Epithelial cell of prostate (primary cell): Measurements from ENCODE around the gene PTGR2.
"Not testable (repeated sequence)": the region's sequence is repeated elsewhere in the genome, so short reads cannot be mapped to it uniquely, and the experiment has no call there.

Experiments used
- DNase-seq: peaks from one replicate; pipeline ENCODE4 v3.0.0-alpha.2; 2011; ENCODE audit warnings: low read depth, low spot score
- H3K27ac ChIP-seq: fragments of 450-650 bp; 2 replicates; pipeline ENCODE4 v1.5.1; 2017; ENCODE audit warnings: mild to moderate bottlenecking

Gene PTGR2

GRCh38 chr14:73879027-73879426 is 27.4 kb downstream of the PTGR2 start:
- DNase-seq: no peak
- no peak overlapping the region for H3K27ac ChIP-seq

GRCh38 chr14:73884438-73885190 is 33.0 kb downstream of the PTGR2 start:
- DNase-seq: no peak

GRCh38 chr14:73886449-73887317 is 35.1 kb downstream of the PTGR2 start, which contains the start of gene ZNF410:
ZNF410 (plus strand) TSS chr14:73886859; CDS start chr14:73892176, 5,317 bp downstream.
- H3K27ac ChIP-seq: peak within 1 kb of the TSS; percentile 91
- DNase-seq: peak; percentile 84

More at GRCh38 chr14:73884438-73885190, 33.0 kb downstream of the PTGR2 start:
- H3K27ac ChIP-seq: no peak overlapping the region

GRCh38 chr14:73887318-73887616 is 35.6 kb downstream of the PTGR2 start:
- no peak for DNase-seq
- H3K27ac ChIP-seq: peak overlapping the region; percentile 91

GRCh38 chr14:73887694-73888459 is 36.2 kb downstream of the PTGR2 start:
- peak overlapping the region; percentile 91 for H3K27ac ChIP-seq
- no peak for DNase-seq

- no peak for DNase-seq
- peak overlapping the region; percentile 91 for H3K27ac ChIP-seq
These were observed 36.8 kb downstream of the PTGR2 start for GRCh38 chr14:73888460-73888725.

- no peak for DNase-seq
- H3K27ac ChIP-seq: peak overlapping the region; percentile 91
These were observed 37.3 kb downstream of the PTGR2 start for GRCh38 chr14:73888971-73889370.

- no peak for DNase-seq
- H3K27ac ChIP-seq: peak overlapping the region; percentile 91
These were observed 37.7 kb downstream of the PTGR2 start for GRCh38 chr14:73889376-73889775.

- H3K27ac ChIP-seq, DNase-seq: not testable (repeated sequence)
These were observed 42.6 kb downstream of the PTGR2 start for GRCh38 chr14:73894180-73894687.

GRCh38 chr14:73895939-73896338 is 44.3 kb downstream of the PTGR2 start:
- no peak for DNase-seq
- H3K27ac ChIP-seq: no peak overlapping the region

GRCh38 chr14:73896521-73896920 is 44.9 kb downstream of the PTGR2 start:
- no peak overlapping the region for H3K27ac ChIP-seq
- no peak for DNase-seq

GRCh38 chr14:73903028-73903427 is 51.4 kb downstream of the PTGR2 start:
- DNase-seq: no peak
- H3K27ac ChIP-seq: no peak overlapping the region

GRCh38 chr14:73909681-73910080 is 58.0 kb downstream of the PTGR2 start:
- DNase-seq: no peak
- H3K27ac ChIP-seq: no peak overlapping the region

- H3K27ac ChIP-seq: no peak overlapping the region
- no peak for DNase-seq
These were observed 61.6 kb downstream of the PTGR2 start for GRCh38 chr14:73913256-73913655.

GRCh38 chr14:73916324-73916723 is 64.7 kb downstream of the PTGR2 start:
- no peak overlapping the region for H3K27ac ChIP-seq
- no peak for DNase-seq

GRCh38 chr14:73919457-73919856 is 67.8 kb downstream of the PTGR2 start:
- DNase-seq, H3K27ac ChIP-seq: not testable (repeated sequence)

- no peak overlapping the region for H3K27ac ChIP-seq
- no peak for DNase-seq
These were observed 72.7 kb downstream of the PTGR2 start for GRCh38 chr14:73924337-73924736.
